Psoas muscle (tissue), 8 donors: ENCODE results near the gene MUCL3. TPM values are rescaled to one million over a fixed set of nuclear protein-coding genes. Genes with fewer than 3 reads are reported as not detected.
"Not testable (repeated sequence)": the region's sequence is repeated elsewhere in the genome, so short reads cannot be mapped to it uniquely, and the experiment has no call there.

Source experiments
- ATAC-seq, 4 donors: fragments of 200-7000 bp; cut with Tn5 transposase; one replicate each; pipeline ENCODE4 v1.9.1; 2020; ENCODE audit warnings: moderate library complexity in 3 of 4, mild to moderate bottlenecking in 2 of 4
- DNase-seq, 2 donors: peaks; one replicate each; pipeline ENCODE4 v3.0.0-alpha.2; 2020
- H3K27ac ChIP-seq: fragments of 200-600 bp; one replicate; pipeline ENCODE4 v1.8.0; 2022
- H3K27me3 ChIP-seq, 3 donors: fragments of 200-600 bp in 1 of 3; one replicate each; pipeline versions ENCODE4 v1.6.1 to v1.8.0; 2013 to 2022; ENCODE audit warnings: low read length in 2 of 3, mild to moderate bottlenecking in 2 of 3, moderate library complexity in 1 of 3; ENCODE audit not compliant: insufficient read depth in 3 of 3
- H3K36me3 ChIP-seq, 2 donors: fragments of 200-600 bp in 1 of 2; one replicate each; pipeline versions ENCODE4 v1.6.1 to v1.8.0; 2013 to 2022; ENCODE audit warnings: low read depth in 1 of 2, mild to moderate bottlenecking in 1 of 2, moderate library complexity in 1 of 2; ENCODE audit not compliant: insufficient read depth in 1 of 2
- H3K4me1 ChIP-seq: fragments of 200-600 bp; one replicate; pipeline ENCODE4 v1.8.0; 2022
- H3K4me3 ChIP-seq: fragments of 200-600 bp; one replicate; pipeline ENCODE4 v1.8.0; 2022; ENCODE audit warnings: mild to moderate bottlenecking
- H3K9me3 ChIP-seq: fragments of 200-600 bp; one replicate; pipeline ENCODE4 v1.8.0; 2022
- WGBS, 3 donors: extraction: QIAGEN DNeasy Blood & Tissue Kit; methylation state at CpG; one replicate each; pipeline versions ENCODE4 v1.1.6 to v1.1.7; 2013; 5-methylcytosine and 5-hydroxymethylcytosine counted together
- intact Hi-C, 2 donors: fragments of 100-400 bp; cut with DNase I; formaldehyde crosslinking; loops; one replicate each; pipeline versions ENCODE4 v1.11.0 to v1.14.2; 2022
- polyA plus RNA-seq, 3 donors: library from polyadenylated mRNA; stranded (reverse); fragments of 200-250 nt; gene quantifications; one replicate each; pipeline ENCODE4 v1.2.3, GENCODE V29; 2013
- total RNA-seq, 4 donors: library from RNA; stranded (reverse); fragmentation: NEBNext Ultra II Directional in 2 of 4; extraction: Animal tissue kit (Norgen Biotek cat#: 25700) in 2 of 4; gene quantifications; one replicate each; pipeline versions ENCODE4 v1.2.1 to v1.2.4, GENCODE V29; 2021 to 2023
- TF ChIP-seq, protein P1 (sequence below): fragments of 200-600 bp; IDR thresholded peaks from one replicate; pipeline ENCODE4 v1.8.0; 2022; ENCODE audit warnings: antibody characterized with exemption
- donor health status: healthy with polysubstance abuse.
- donor health status: DM: no; HTN: no; CAD: no; lungs with moderate emphysema.
- donor health status: Bipolar disorder and iron deficiency.
- donor health status: healthy.
- donor health status: DM: yes; HTN: yes; CAD: no.
- donor health status: DM: no; HTN: no; CAD: no.
- donor health status: DM: no; HTN: no; CAD: no.
- donor health status: DM: yes; HTN: yes; CAD: no.

The MUCL3 gene
- total and polyA plus RNA-seq, 7 donors = not detected

DNA sequence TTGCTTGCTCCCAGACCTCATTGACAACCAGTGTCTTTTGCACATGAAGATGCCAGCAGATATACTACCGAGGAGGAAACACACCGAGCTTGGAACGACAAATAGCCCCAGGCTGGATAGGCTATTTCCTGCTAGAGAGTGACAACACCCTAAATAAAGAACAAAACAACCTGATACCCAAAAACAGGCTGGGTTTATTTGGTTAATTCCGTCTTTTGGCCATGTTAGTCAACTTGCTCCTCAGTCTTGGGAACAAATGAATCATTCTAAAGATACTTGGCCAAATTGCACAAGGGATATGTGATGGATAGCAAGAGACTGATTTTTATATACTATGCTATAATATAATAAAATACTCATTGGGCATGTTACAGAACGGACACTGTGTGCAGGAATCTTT, 58.0 kb downstream of the MUCL3 start:
- TF ChIP-seq, protein P1, sequence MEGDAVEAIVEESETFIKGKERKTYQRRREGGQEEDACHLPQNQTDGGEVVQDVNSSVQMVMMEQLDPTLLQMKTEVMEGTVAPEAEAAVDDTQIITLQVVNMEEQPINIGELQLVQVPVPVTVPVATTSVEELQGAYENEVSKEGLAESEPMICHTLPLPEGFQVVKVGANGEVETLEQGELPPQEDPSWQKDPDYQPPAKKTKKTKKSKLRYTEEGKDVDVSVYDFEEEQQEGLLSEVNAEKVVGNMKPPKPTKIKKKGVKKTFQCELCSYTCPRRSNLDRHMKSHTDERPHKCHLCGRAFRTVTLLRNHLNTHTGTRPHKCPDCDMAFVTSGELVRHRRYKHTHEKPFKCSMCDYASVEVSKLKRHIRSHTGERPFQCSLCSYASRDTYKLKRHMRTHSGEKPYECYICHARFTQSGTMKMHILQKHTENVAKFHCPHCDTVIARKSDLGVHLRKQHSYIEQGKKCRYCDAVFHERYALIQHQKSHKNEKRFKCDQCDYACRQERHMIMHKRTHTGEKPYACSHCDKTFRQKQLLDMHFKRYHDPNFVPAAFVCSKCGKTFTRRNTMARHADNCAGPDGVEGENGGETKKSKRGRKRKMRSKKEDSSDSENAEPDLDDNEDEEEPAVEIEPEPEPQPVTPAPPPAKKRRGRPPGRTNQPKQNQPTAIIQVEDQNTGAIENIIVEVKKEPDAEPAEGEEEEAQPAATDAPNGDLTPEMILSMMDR = no peak
- Histone ChIP-seq H3K4me3 (no peak overlapping the region), H3K4me1 (no peaks in the 10 kb centered on the region), H3K36me3 (no peaks in the 10 kb centered on the region), H3K9me3 (no peaks in the 10 kb centered on the region), H3K27me3 (no peaks in the 10 kb centered on the region), H3K27ac (no peak overlapping the region)
- ATAC-seq = peak in 3 of 4 donors; percentile 51 to 92 (median 71)
- 36 to 49% (median 43%) methylated on average over 5 of the region's 5 CpGs for WGBS, 3 donors
- no peak for DNase-seq
- intact Hi-C loops = no loop called here

DNA sequence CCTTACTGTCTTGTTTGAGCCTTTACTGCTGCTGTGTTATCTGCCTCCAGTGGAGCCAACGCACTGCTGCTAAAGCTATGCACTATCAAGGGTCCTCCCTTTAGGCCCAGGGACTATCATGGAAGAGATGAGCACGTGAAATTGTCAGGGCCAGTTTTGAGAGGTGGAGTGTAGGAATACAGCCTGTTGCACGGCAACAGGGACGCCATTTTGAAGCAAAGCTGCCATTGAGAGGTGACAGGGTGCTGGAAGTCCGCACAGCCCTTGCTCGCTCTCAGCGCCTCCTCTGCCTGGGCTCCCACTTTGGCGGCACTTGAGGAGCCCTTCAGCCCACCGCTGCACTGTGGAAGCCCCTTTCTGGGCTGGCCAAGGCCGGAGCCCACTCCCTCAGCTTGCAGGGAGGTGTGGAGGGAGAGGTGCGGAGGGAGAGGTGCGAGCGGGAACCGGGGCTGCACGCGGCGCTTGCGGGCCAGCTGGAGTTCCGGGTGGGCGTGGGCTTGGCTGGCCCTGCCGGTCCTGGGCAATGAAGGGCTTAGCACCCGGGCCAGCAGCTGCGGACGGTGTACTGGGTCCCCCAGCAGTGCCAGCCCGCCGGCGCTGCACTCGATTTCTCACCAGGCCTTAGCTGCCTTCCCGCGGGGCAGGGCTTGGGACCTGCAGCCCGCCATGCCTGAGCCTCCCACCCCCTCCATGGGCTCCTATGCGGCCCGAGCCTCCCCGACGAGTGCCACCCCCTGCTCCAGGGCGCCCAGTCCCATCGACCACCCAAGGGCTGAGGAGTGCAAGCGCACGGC, 59.5 kb downstream of the MUCL3 start:
- ATAC-seq, H3K4me1 ChIP-seq, H3K36me3 ChIP-seq, H3K27ac ChIP-seq, H3K4me3 ChIP-seq, H3K27me3 ChIP-seq, intact Hi-C loops, DNase-seq, H3K9me3 ChIP-seq: not testable (repeated sequence)
- WGBS, 3 donors = 93 to 94% (median 93%) methylated on average over 17 to 39 of the region's 39 CpGs

DNA sequence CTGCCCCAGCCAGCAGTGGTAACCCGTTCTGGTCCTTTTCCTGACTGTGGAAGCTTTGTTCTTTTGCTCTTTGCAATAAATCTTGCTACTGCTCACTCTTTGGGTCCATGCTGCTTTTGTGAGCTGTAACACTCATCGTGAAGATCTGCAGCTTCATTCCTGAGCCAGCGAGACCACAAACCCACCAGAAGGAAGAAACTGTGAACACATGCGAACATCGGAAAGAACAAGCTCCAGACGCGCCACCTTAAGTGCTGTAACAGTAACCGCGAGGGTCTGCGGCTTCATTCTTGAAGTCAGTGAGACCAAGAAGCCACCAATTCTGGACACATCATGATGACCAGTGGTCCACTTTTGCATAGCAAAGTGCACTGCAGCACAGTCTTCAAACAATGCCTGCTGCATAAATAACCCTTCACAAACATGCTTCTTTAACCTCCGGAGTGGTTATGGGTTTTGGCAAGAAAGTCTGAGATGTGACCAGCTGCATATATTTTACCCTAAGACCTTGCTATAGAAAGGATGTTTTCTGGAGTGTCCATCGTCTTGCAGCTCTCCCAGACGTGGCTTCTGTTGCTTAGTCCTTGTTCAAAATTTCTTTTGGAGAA, 60.6 kb downstream of the MUCL3 start:
- DNase-seq = no peak
- ATAC-seq = no peak

DNA sequence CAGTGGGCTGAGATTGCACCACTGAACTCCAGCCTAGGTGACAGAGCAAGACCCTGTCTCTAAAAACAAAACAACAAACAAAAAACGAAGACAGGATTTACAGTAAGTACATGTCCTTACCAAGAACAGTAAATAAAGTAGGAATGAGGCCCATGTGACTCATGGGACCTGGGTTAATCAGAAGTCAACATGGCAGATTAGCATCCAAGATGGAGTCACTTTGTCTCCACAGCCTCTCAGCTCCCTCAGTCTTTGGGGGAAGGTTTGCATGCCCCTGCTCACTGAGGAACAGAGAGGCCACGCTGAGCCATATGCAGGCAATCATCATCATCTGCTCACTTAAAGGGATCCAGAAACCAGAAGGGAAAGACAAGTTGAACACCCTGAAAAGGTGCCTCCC, 61.7 kb downstream of the MUCL3 start:
- no peaks in the 10 kb centered on the region for H3K9me3 ChIP-seq
- ATAC-seq (no peak), DNase-seq (no peak)
- peaks cover 6% of the 10 kb centered on the region for H3K4me1 ChIP-seq
- H3K4me3 ChIP-seq = no peak overlapping the region
- TF ChIP-seq, protein P1 = no peak
- intact Hi-C loops = no loop called here
- 65 to 70% (median 66%) methylated on average over 2 of the region's 2 CpGs for WGBS, 3 donors
- no peaks in the 10 kb centered on the region for H3K27me3 ChIP-seq
- no peak overlapping the region for H3K27ac ChIP-seq
- no peaks in the 10 kb centered on the region for H3K36me3 ChIP-seq

More for the DNA sequence above, 60.6 kb downstream of the MUCL3 start:
- H3K36me3 ChIP-seq = no peaks in the 10 kb centered on the region
- TF ChIP-seq, protein P1 = no peak
- H3K27ac ChIP-seq = no peak overlapping the region
- 78 to 85% (median 80%) methylated on average over 13 of the region's 13 CpGs for WGBS, 3 donors
- no peak overlapping the region for H3K4me3 ChIP-seq
- intact Hi-C loops = no loop called here
- H3K27me3 ChIP-seq = no peaks in the 10 kb centered on the region
- peaks cover 6% of the 10 kb centered on the region for H3K4me1 ChIP-seq
- no peaks in the 10 kb centered on the region for H3K9me3 ChIP-seq

Other genes starting within 250 kb of the MUCL3 start
- gene NRM, start 250.0 kb upstream of the MUCL3 start, total RNA-seq = 1 to 10 TPM; 2.2 to 3.9 (median 2.6) TPM
- 1 to 10 TPM; 1.8 to 4.1 (median 1.8) TPM for gene NRM, start 250.0 kb upstream of the MUCL3 start, polyA plus RNA-seq
- gene MDC1, start 223.7 kb upstream of the MUCL3 start, total RNA-seq = 10 to 100 TPM; 12.7 to 18.0 (median 15.4) TPM
- 10 to 100 TPM in 1 of 3 donors, 1 to 10 TPM in 2; 4.1 to 10.9 (median 6.5) TPM for gene MDC1, start 223.7 kb upstream of the MUCL3 start, polyA plus RNA-seq
- 100 to 1,000 TPM; 136 to 220 (median 201) TPM for gene TUBB, start 220.6 kb upstream of the MUCL3 start, total RNA-seq
- 100 to 1,000 TPM; 175 to 487 (median 187) TPM for gene TUBB, start 220.6 kb upstream of the MUCL3 start, polyA plus RNA-seq
- 100 to 1,000 TPM; 113 to 182 (median 153) TPM for gene FLOT1, start 198.3 kb upstream of the MUCL3 start, total RNA-seq
- gene FLOT1, start 198.3 kb upstream of the MUCL3 start, polyA plus RNA-seq = 100 to 1,000 TPM; 181 to 224 (median 206) TPM
- 10 to 100 TPM in 3 of 4 donors, 1 to 10 TPM in 1; 6.3 to 38.4 (median 23.9) TPM for gene IER3, start 196.4 kb upstream of the MUCL3 start, total RNA-seq
- gene IER3, start 196.4 kb upstream of the MUCL3 start, polyA plus RNA-seq = 100 to 1,000 TPM in 1 of 3 donors, 1 to 10 TPM in 2; 3.1 to 321 (median 3.2) TPM
- gene DDR1, start 56.5 kb upstream of the MUCL3 start, total RNA-seq = 100 to 1,000 TPM in 1 of 4 donors, 10 to 100 TPM in 3; 26.3 to 129 (median 54.2) TPM
- 10 to 100 TPM in 2 of 3 donors, 1 to 10 TPM in 1; 2.2 to 10.8 (median 10.5) TPM for gene DDR1, start 56.5 kb upstream of the MUCL3 start, polyA plus RNA-seq
- 10 to 100 TPM; 13.3 to 21.3 (median 15.8) TPM for gene GTF2H4, start 32.8 kb upstream of the MUCL3 start, total RNA-seq
- gene GTF2H4, start 32.8 kb upstream of the MUCL3 start, polyA plus RNA-seq = 10 to 100 TPM; 18.9 to 30.8 (median 26.4) TPM
- 10 to 100 TPM; 25.8 to 36.6 (median 28.2) TPM for gene VARS2, start 26.7 kb upstream of the MUCL3 start, total RNA-seq
- gene VARS2, start 26.7 kb upstream of the MUCL3 start, polyA plus RNA-seq = 10 to 100 TPM; 11.4 to 22.6 (median 13.9) TPM
- gene SFTA2, start 8.8 kb upstream of the MUCL3 start, total RNA-seq = not detected
- under 1 TPM in 2 of 3 donors, not detected in 1; 0.13 to 0.14 TPM for gene SFTA2, start 8.8 kb upstream of the MUCL3 start, polyA plus RNA-seq
- gene MUC21, start 42.7 kb downstream of the MUCL3 start, total RNA-seq = not detected
- under 1 TPM; 0.01 to 0.07 (median 0.07) TPM for gene MUC21, start 42.7 kb downstream of the MUCL3 start, polyA plus RNA-seq
- under 1 TPM in 3 of 4 donors, not detected in 1; 0.08 to 0.09 (median 0.08) TPM for gene MUC22, start 69.5 kb downstream of the MUCL3 start, total RNA-seq
- under 1 TPM in 2 of 3 donors, not detected in 1; 0.04 to 0.38 TPM for gene MUC22, start 69.5 kb downstream of the MUCL3 start, polyA plus RNA-seq
- gene C6orf15, start 171.6 kb downstream of the MUCL3 start, total RNA-seq = not detected
- not detected for gene C6orf15, start 171.6 kb downstream of the MUCL3 start, polyA plus RNA-seq
- under 1 TPM; 0.06 to 0.47 (median 0.07) TPM for gene PSORS1C1, start 173.8 kb downstream of the MUCL3 start, total RNA-seq
- gene PSORS1C1, start 173.8 kb downstream of the MUCL3 start, polyA plus RNA-seq = under 1 TPM in 2 of 3 donors, not detected in 1; 0.03 to 0.17 TPM
- not detected for gene CDSN, start 179.5 kb downstream of the MUCL3 start, total RNA-seq
- not detected for gene CDSN, start 179.5 kb downstream of the MUCL3 start, polyA plus RNA-seq
- not detected for gene PSORS1C2, start 198.1 kb downstream of the MUCL3 start, total RNA-seq
- not detected for gene PSORS1C2, start 198.1 kb downstream of the MUCL3 start, polyA plus RNA-seq
- gene CCHCR1, start 216.8 kb downstream of the MUCL3 start, total RNA-seq = 10 to 100 TPM; 10.3 to 15.2 (median 12.9) TPM
- 1 to 10 TPM; 7.4 to 9.7 (median 8.3) TPM for gene CCHCR1, start 216.8 kb downstream of the MUCL3 start, polyA plus RNA-seq
- gene TCF19, start 217.6 kb downstream of the MUCL3 start, total RNA-seq = 1 to 10 TPM; 1.8 to 2.3 (median 2.0) TPM
- 1 to 10 TPM; 1.4 to 4.8 (median 1.8) TPM for gene TCF19, start 217.6 kb downstream of the MUCL3 start, polyA plus RNA-seq
- gene POU5F1, start 229.7 kb downstream of the MUCL3 start, total RNA-seq = under 1 TPM in 3 of 4 donors, not detected in 1; 0.22 to 0.34 (median 0.23) TPM
- under 1 TPM; 0.27 to 0.89 (median 0.52) TPM for gene POU5F1, start 229.7 kb downstream of the MUCL3 start, polyA plus RNA-seq